Keratinocyte (primary cell): ENCODE data around the gene MYEF2.

Experiments used
- CTCF ChIP-seq, 3 experiments: IDR thresholded peaks in 1 of 3; conservative IDR thresholded peaks in 1 of 3; optimal IDR thresholded peaks in 1 of 3; 2 replicates in 2 of 3; 3 replicates in 1 of 3; pipeline versions ENCODE3 to v1.5.1; 2011; ENCODE audit warnings: low read length in 3 of 3, mild to moderate bottlenecking in 3 of 3, moderate library complexity in 2 of 3, control low read depth in 1 of 3, inconsistent platforms in 1 of 3; ENCODE audit not compliant: insufficient read depth in 2 of 3; ENCODE audit errors: extremely low read depth in 1 of 3
- EZH2 ChIP-seq: IDR thresholded peaks from one replicate; pipeline ENCODE4 v1.6.1; 2012; ENCODE audit warnings: inconsistent platforms, mild to moderate bottlenecking, low read length, moderate library complexity

DNA sequence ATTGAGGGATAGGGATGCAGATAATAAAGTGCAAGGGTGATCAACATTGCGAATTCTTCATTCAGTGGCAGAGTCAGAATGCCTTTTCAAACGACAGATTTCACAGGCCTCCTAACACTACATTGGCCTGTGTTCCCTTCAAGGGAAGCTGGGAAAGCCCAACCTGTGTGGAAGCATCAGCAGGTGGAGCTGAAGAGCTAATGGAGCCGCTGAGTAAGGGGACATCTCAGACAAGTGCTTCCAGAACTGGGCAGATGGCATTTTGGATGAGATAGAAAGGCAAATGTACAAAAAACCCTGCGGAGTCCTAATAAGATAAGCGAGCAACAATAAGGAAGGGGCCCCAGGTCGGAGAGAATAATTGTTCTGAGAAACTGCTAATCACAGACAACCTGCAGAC is 65.9 kb downstream of the MYEF2 start:
- TF ChIP-seq CTCF (optimal IDR thresholded peaks at IDR 0.05 in 1 of 3, IDR thresholded peaks at IDR 0.05 in 1 of 3, conservative IDR thresholded peaks at IDR 0.05 in 1 of 3; ENCODE audit: extremely low read depth in 1 of 3, insufficient read depth in 2 of 3, low read length in 3 of 3): peak; percentile 54 to 85 (median 72)
- TF ChIP-seq EZH2: no peak
